ENCODE measurements around the gene NOX5. TPM values are rescaled to one million over a fixed set of nuclear protein-coding genes. Genes with fewer than 3 reads are reported as not detected.

NOX5 gene
- total RNA-seq, 2 experiments from 2014 or later: not detected

GRCh38 chr15:69037977-69038376, 23.5 kb downstream of the NOX5 start:
- H3K9me2 ChIP-seq (ENCODE audit: insufficient read depth, low read length): no peaks in the 10 kb centered on the region
- CTCF ChIA-PET (ENCODE audit: unreplicated experiment): no interaction called here
- POLR2A ChIA-PET: no interaction called here
- no TSS peak for BruUV-seq (replicated peaks)
- H2AFZ ChIP-seq (ENCODE audit: low read length): no peak overlapping the region
- no peak for DNase-seq (ENCODE audit: low spot score)
- no peaks in the 10 kb centered on the region for H3K36me3 ChIP-seq (ENCODE audit: insufficient read depth, low read length)
- no peaks in the 10 kb centered on the region for H3K79me2 ChIP-seq (ENCODE audit: insufficient read depth, low read depth, low read length)
- no peaks in the 10 kb centered on the region for H3K9me3 ChIP-seq (ENCODE audit: low read length)
- intact Hi-C loops (cut with micrococcal nuclease; ENCODE audit: unreplicated experiment): no loop called here
- no peaks in the 10 kb centered on the region for H4K20me1 ChIP-seq (ENCODE audit: insufficient read depth, low read length)
- H3K4me1 ChIP-seq (ENCODE audit: insufficient read depth, low read length, poor library complexity, severe bottlenecking): peaks cover 2% of the 10 kb centered on the region
- no peak for TF ChIP-seq CTCF (conservative IDR thresholded peaks at IDR 0.05; ENCODE audit: low read length)
- TF ChIP-seq EZH2phosphoT487 (IDR thresholded peaks at IDR 0.05; ENCODE audit: borderline replicate concordance, low read depth, low read length): no peak
- H3K4me3 ChIP-seq (ENCODE audit: low read depth, low read length, poor library complexity, severe bottlenecking): no peak overlapping the region
- no peak overlapping the region for H3K4me2 ChIP-seq (ENCODE audit: low read length)
- H3K27ac ChIP-seq (ENCODE audit: low read depth, low read length, poor library complexity, severe bottlenecking): no peak overlapping the region

DNA sequence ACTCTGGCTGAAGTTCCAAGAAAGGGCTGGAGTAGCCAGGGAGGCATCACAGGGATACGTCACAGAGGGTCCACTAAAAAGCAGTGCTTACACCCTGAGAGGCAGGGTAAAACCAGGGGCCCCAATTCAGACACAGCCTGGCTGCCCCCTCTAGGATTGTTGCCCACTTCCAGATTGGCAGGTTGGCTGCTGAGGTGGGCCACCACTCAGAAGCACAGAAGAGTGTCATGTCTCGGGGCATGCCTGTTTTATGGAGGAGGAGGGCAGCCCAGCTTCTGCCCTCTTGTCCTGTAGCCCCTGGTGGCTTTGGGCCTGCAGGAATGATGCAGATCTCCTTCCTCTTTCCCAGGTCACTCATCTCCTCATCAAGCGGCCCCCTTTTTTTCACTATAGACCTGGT, 24.0 kb downstream of the NOX5 start:
- TF ChIP-seq CTCF (conservative IDR thresholded peaks at IDR 0.05; ENCODE audit: low read length): no peak
- TF ChIP-seq EZH2phosphoT487 (IDR thresholded peaks at IDR 0.05; ENCODE audit: borderline replicate concordance, low read depth, low read length): no peak
- H3K36me3 ChIP-seq (ENCODE audit: insufficient read depth, low read length): no peaks in the 10 kb centered on the region
- H4K20me1 ChIP-seq (ENCODE audit: insufficient read depth, low read length): no peaks in the 10 kb centered on the region
- DNase-seq (ENCODE audit: low spot score): no peak
- no peak overlapping the region for H3K4me3 ChIP-seq (ENCODE audit: low read depth, low read length, poor library complexity, severe bottlenecking)
- ChIA-PET POLR2A (no interaction called here), CTCF (ENCODE audit: unreplicated experiment) (no interaction called here)
- intact Hi-C loops (cut with micrococcal nuclease; ENCODE audit: unreplicated experiment): no loop called here
- H3K4me1 ChIP-seq (ENCODE audit: insufficient read depth, low read length, poor library complexity, severe bottlenecking): peaks cover 4% of the 10 kb centered on the region
- no TSS peak for BruUV-seq (replicated peaks)
- H2AFZ ChIP-seq (ENCODE audit: low read length): no peak overlapping the region
- no peak overlapping the region for H3K4me2 ChIP-seq (ENCODE audit: low read length)
- H3K9me2 ChIP-seq (ENCODE audit: insufficient read depth, low read length): no peaks in the 10 kb centered on the region
- no peaks in the 10 kb centered on the region for H3K79me2 ChIP-seq (ENCODE audit: insufficient read depth, low read depth, low read length)
- no peaks in the 10 kb centered on the region for H3K9me3 ChIP-seq (ENCODE audit: low read length)
- H3K27ac ChIP-seq (ENCODE audit: low read depth, low read length, poor library complexity, severe bottlenecking): no peak overlapping the region

DNA sequence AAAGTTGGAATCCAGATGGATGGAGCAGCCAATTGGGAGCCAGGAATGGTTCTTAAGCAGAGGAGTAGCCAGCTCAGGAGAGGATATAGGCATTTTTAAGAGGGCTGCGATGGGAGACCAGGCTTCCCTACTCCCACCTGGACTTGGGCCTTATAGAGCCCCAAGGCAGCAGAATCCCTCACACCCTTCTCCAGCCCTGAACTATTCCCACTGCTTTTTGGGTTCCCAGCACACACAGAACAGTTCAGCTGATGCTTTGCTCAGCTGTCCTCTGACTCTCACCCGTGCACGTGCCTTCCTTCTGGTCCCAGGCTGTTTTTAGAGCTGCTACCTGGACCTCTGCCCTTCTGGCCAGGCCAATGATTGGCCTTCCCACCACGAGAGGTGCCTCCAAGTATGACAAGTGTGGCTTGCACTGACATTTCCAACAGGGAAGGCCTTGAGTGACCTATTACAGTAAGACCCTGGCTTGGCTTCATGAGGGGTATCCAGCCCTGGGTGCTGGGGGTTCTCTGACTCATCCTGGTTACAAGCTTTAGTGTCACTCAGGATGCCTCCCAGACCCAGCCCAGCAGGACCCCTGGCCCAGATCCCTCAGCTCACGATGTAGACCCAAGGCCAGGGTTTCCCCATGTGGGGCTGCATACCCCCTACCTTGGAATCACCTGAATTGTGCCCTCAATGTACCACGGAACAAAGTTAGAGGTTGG, 25.2 kb downstream of the NOX5 start:
- no TSS peak for BruUV-seq (replicated peaks)
- ChIA-PET CTCF (ENCODE audit: unreplicated experiment) (no interaction called here), POLR2A (interaction anchor here (1.2 kb wide), 1 partner anchor 16 kb away, joined by 3 read pairs; no protein-coding TSS in a partner anchor)
- no peak overlapping the region for H3K4me3 ChIP-seq (ENCODE audit: low read depth, low read length, poor library complexity, severe bottlenecking)
- no peaks in the 10 kb centered on the region for H4K20me1 ChIP-seq (ENCODE audit: insufficient read depth, low read length)
- peaks cover 4% of the 10 kb centered on the region for H3K4me1 ChIP-seq (ENCODE audit: insufficient read depth, low read length, poor library complexity, severe bottlenecking)
- no peaks in the 10 kb centered on the region for H3K36me3 ChIP-seq (ENCODE audit: insufficient read depth, low read length)
- H2AFZ ChIP-seq (ENCODE audit: low read length): no peak overlapping the region
- intact Hi-C loops (cut with micrococcal nuclease; ENCODE audit: unreplicated experiment): no loop called here
- H3K4me2 ChIP-seq (ENCODE audit: low read length): no peak overlapping the region
- H3K9me2 ChIP-seq (ENCODE audit: insufficient read depth, low read length): no peaks in the 10 kb centered on the region
- no peak overlapping the region for H3K27ac ChIP-seq (ENCODE audit: low read depth, low read length, poor library complexity, severe bottlenecking)
- no peak for DNase-seq (ENCODE audit: low spot score)
- no peak for TF ChIP-seq EZH2phosphoT487 (IDR thresholded peaks at IDR 0.05; ENCODE audit: borderline replicate concordance, low read depth, low read length)
- no peak for TF ChIP-seq CTCF (conservative IDR thresholded peaks at IDR 0.05; ENCODE audit: low read length)
- H3K79me2 ChIP-seq (ENCODE audit: insufficient read depth, low read depth, low read length): no peaks in the 10 kb centered on the region
- no peaks in the 10 kb centered on the region for H3K9me3 ChIP-seq (ENCODE audit: low read length)

Data from OCI-LY7 (cell line).